Uterus (tissue), 4 donors: ENCODE results near the gene SPATA31D1. TPM values are rescaled to one million over a fixed set of nuclear protein-coding genes. Genes with fewer than 3 reads are reported as not detected.
A peak's percentile ranks its signal among the peaks of the same experiment; 100 is the strongest.

Experiments
- DNase-seq, 2 donors: peaks; one replicate each; pipeline ENCODE4 v3.0.0-alpha.2; 2019 to 2020
- H3K27ac ChIP-seq, 2 donors: fragments of 200-600 bp; sonication (generic); 1 replicate in 1 of 2; 2 replicates in 1 of 2; pipeline ENCODE4 v1.5.1; 2016 to 2018
- H3K27me3 ChIP-seq, 2 donors: fragments of 200-600 bp; sonication (generic); one replicate each; pipeline ENCODE4 v1.5.1; 2018 to 2019; ENCODE audit warnings: control low read depth in 1 of 2
- H3K36me3 ChIP-seq, 2 donors: fragments of 200-600 bp; sonication (generic); one replicate each; pipeline ENCODE4 v1.5.1; 2019; ENCODE audit warnings: control low read depth in 1 of 2
- H3K4me1 ChIP-seq, 2 donors: fragments of 200-600 bp; sonication (generic); one replicate each; pipeline ENCODE4 v1.5.1; 2018 to 2019; ENCODE audit warnings: control low read depth in 1 of 2
- H3K4me3 ChIP-seq, 2 donors: fragments of 200-600 bp; sonication (generic); 1 replicate in 1 of 2; 2 replicates in 1 of 2; pipeline ENCODE4 v1.5.1; 2018 to 2019; ENCODE audit warnings: mild to moderate bottlenecking in 1 of 2
- H3K9me3 ChIP-seq, 2 donors: fragments of 200-600 bp; sonication (generic); one replicate each; pipeline ENCODE4 v1.5.1; 2019; ENCODE audit warnings: control low read depth in 1 of 2
- CTCF ChIP-seq, 4 experiments: fragments of 200-600 bp in 2 of 4; fragments of 450-650 bp in 2 of 4; sonication (generic) in 2 of 4; IDR thresholded peaks; one replicate each; pipeline ENCODE4 v1.5.1; 2016 to 2019; ENCODE audit warnings: antibody characterized with exemption in 4 of 4, mild to moderate bottlenecking in 2 of 4, moderate library complexity in 1 of 4
- POLR2A ChIP-seq, 2 donors: fragments of 450-650 bp; IDR thresholded peaks; one replicate each; pipeline ENCODE4 v1.6.1; 2016; ENCODE audit warnings: antibody characterized with exemption in 2 of 2, mild to moderate bottlenecking in 1 of 2, moderate library complexity in 1 of 2
- intact Hi-C: fragments of 100-400 bp; cut with DNase I; formaldehyde crosslinking; loops from one replicate; pipeline ENCODE4 v1.15.1; 2023; ENCODE audit warnings: low total_unique reads
- total RNA-seq, 4 donors: library from RNA; depleted of rRNA in 3 of 4; stranded (reverse); fragments of >200 nt in 3 of 4; gene quantifications; one replicate each; pipeline versions ENCODE4 v1.1.0 to v1.2.4, GENCODE V29; 2014 to 2023
- donor health status: DM: yes; HTN: yes; CAD: no.

SPATA31D1 gene
- total RNA-seq, 4 donors from 2014 or later = 0.07 TPM; not detected in 3

- Histone ChIP-seq H3K27me3 (no peaks in the 10 kb centered on the region), H3K36me3 (no peaks in the 10 kb centered on the region), H3K4me3 (no peak overlapping the region), H3K27ac (no peak overlapping the region), H3K4me1 (no peaks in the 10 kb centered on the region), H3K9me3 (no peaks in the 10 kb centered on the region)
- TF ChIP-seq POLR2A (IDR thresholded peaks at IDR 0.05) (no peak), CTCF (IDR thresholded peaks at IDR 0.05) (no peak)
- peak; percentile 25 to 48 for DNase-seq
- intact Hi-C loops = no loop called here
These were observed 32.6 kb downstream of the SPATA31D1 start for GRCh38 chr9:82021198-82021597.

DNA sequence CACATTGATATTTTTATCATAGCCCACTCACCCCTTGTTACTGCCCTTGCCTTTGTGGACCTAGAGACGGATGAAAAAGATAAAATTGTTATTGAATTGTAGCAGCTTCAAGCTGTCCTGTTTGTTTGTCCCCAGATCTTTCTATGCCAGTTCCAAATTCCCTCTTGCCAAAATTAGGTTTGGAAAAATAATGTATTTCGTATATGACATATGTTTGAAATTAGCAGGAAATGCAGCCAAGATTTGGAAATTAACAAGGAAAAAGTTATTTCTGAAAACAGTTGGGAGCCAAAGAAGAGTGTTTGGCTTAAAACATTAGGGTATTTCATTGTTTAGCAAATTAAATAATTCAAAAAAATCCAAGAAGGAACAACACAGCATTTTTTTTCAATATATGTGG, 33.5 kb downstream of the SPATA31D1 start:
- no peak overlapping the region for H3K27ac ChIP-seq
- no peaks in the 10 kb centered on the region for H3K36me3 ChIP-seq
- DNase-seq = no peak
- H3K27me3 ChIP-seq = no peaks in the 10 kb centered on the region
- no peaks in the 10 kb centered on the region for H3K9me3 ChIP-seq
- H3K4me3 ChIP-seq = no peak overlapping the region
- no peaks in the 10 kb centered on the region for H3K4me1 ChIP-seq
- intact Hi-C loops = no loop called here
- TF ChIP-seq POLR2A (IDR thresholded peaks at IDR 0.05) = no peak
- no peak for TF ChIP-seq CTCF (IDR thresholded peaks at IDR 0.05)

- TF ChIP-seq CTCF (IDR thresholded peaks at IDR 0.05) (no peak), POLR2A (IDR thresholded peaks at IDR 0.05) (no peak)
- DNase-seq = no peak
- intact Hi-C loops = no loop called here
These were observed 36.3 kb downstream of the SPATA31D1 start for GRCh38 chr9:82024908-82025307.

GRCh38 chr9:82031538-82032280, 43.1 kb downstream of the SPATA31D1 start:
- intact Hi-C loops = no loop called here
- no peaks in the 10 kb centered on the region for H3K4me1 ChIP-seq
- H3K27ac ChIP-seq = no peak overlapping the region
- H3K4me3 ChIP-seq = no peak overlapping the region
- TF ChIP-seq POLR2A (IDR thresholded peaks at IDR 0.05) = no peak
- H3K9me3 ChIP-seq = no peaks in the 10 kb centered on the region
- no peaks in the 10 kb centered on the region for H3K27me3 ChIP-seq
- DNase-seq = peak; percentile 37 to 81
- no peaks in the 10 kb centered on the region for H3K36me3 ChIP-seq

More at GRCh38 chr9:82024908-82025307, 36.3 kb downstream of the SPATA31D1 start:
- Histone ChIP-seq H3K27ac (no peak overlapping the region), H3K9me3 (no peaks in the 10 kb centered on the region), H3K4me1 (no peaks in the 10 kb centered on the region), H3K36me3 (no peaks in the 10 kb centered on the region), H3K4me3 (no peak overlapping the region), H3K27me3 (no peaks in the 10 kb centered on the region)

DNA sequence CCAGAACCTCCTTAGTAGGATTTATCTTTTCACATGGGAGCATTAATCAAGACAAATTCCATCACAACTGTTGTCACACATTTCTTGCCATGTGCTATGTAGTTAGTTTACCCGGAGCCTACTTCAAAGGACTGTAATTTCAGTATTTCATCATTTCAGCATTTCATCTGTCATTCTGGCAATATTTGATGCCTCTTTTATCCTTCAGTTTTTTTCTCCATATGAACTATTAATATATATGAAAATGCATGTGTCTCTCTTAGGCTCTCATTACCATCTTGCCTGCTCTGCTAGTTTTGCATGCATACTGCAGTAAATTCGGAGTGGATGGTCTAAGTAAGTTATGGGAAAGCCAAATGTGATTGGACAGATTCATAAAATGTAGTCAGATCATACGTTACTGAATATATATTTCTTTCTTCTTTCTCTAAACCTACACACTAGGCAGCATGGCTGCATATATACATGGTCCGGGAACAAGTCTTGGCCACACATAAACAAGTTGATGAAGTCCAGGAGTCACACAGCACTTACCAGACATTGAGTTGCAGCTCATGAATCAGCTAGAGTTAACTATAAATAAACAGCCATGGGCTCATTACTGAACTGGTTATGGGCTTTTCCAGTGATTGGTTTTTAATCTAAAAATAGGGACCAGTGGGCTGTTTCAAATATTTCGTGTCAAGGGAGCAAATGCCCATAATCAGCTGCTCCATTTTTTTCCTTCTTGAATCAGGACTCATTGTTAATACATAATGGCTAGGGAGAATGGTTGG, 46.6 kb downstream of the SPATA31D1 start:
- Histone ChIP-seq H3K36me3 (no peaks in the 10 kb centered on the region), H3K4me1 (no peaks in the 10 kb centered on the region), H3K27ac (no peak overlapping the region), H3K4me3 (no peak overlapping the region), H3K9me3 (no peaks in the 10 kb centered on the region), H3K27me3 (no peaks in the 10 kb centered on the region)
- no peak for TF ChIP-seq POLR2A (IDR thresholded peaks at IDR 0.05)
- TF ChIP-seq CTCF (IDR thresholded peaks at IDR 0.05) = no peak
- intact Hi-C loops = no loop called here
- no peak for DNase-seq
